ENCODE data around the gene ZNF155.

The ZNF155 gene

GRCh38 chr19:44002212-44002565 lies 18.2 kb downstream of the ZNF155 start:
- Histone ChIP-seq H3K4me1 (ENCODE audit: insufficient read depth, low read length) (peaks cover 21% of the 10 kb centered on the region), H4K20me1 (ENCODE audit: insufficient read depth, low read length) (no peaks in the 10 kb centered on the region), H3K4me2 (ENCODE audit: insufficient read depth, low read length) (peak overlapping the region; percentile 92), H3K9me3 (ENCODE audit: insufficient read depth, low read length, severe bottlenecking) (peaks cover 3% of the 10 kb centered on the region), H3K36me3 (ENCODE audit: insufficient read depth, low read length) (peaks cover 17% of the 10 kb centered on the region), H3K27ac (ENCODE audit: low read length) (peak overlapping the region; percentile 96), H2AFZ (ENCODE audit: low read depth, low read length) (peak overlapping the region; percentile 100), H3K79me2 (ENCODE audit: insufficient read depth, low read length) (peaks cover 32% of the 10 kb centered on the region), H3K4me3 (ENCODE audit: low read depth in 1 of 2, low read length in 2 of 2) (peak overlapping the region; percentile 92 to 95), H3K27me3 (ENCODE audit: insufficient read depth, low read length, poor library complexity) (no peaks in the 10 kb centered on the region), H3K9ac (ENCODE audit: low read depth, low read length) (peak overlapping the region; percentile 82)
- no peak for DNase-seq
- TF ChIP-seq EZH2 (IDR thresholded peaks at IDR 0.05; ENCODE audit: borderline replicate concordance, low read depth, low read length, severe bottlenecking) (no peak), CTCF (IDR thresholded peaks at IDR 0.05; ENCODE audit: borderline replicate concordance, extremely low read depth, low read length, poor library complexity, severe bottlenecking) (no peak)
- no peak for ATAC-seq (ENCODE audit: insufficient read depth, low read depth)

GRCh38 chr19:44002566-44003460 lies 18.8 kb downstream of the ZNF155 start, which contains the start of gene ZNF230:
TSS of gene ZNF230 (plus strand) at chr19:44002957. CDS start at chr19:44007079, 4,122 bp downstream.
- DNase-seq, result peak; percentile 92
- no peaks in the 10 kb centered on the region for H4K20me1 ChIP-seq (ENCODE audit: insufficient read depth, low read length)
- peaks cover 9% of the 10 kb centered on the region for H3K9me3 ChIP-seq (ENCODE audit: insufficient read depth, low read length, severe bottlenecking)
- no peaks in the 10 kb centered on the region for H3K27me3 ChIP-seq (ENCODE audit: insufficient read depth, low read length, poor library complexity)
- H3K4me2 ChIP-seq (ENCODE audit: insufficient read depth, low read length), result peak within 1 kb of the TSS; percentile 92
- H3K27ac ChIP-seq (ENCODE audit: low read length), result peak within 1 kb of the TSS; percentile 96
- H2AFZ ChIP-seq (ENCODE audit: low read depth, low read length), result peak within 1 kb of the TSS; percentile 100
- peak within 1 kb of the TSS; percentile 82 for H3K9ac ChIP-seq (ENCODE audit: low read depth, low read length)
- H3K36me3 ChIP-seq (ENCODE audit: insufficient read depth, low read length), result peaks cover 17% of the 10 kb centered on the region
- peak within 1 kb of the TSS; percentile 92 to 95 for H3K4me3 ChIP-seq (ENCODE audit: low read depth in 1 of 2, low read length in 2 of 2)
- peak; percentile 97 for ATAC-seq (ENCODE audit: insufficient read depth, low read depth)
- peaks cover 21% of the 10 kb centered on the region for H3K4me1 ChIP-seq (ENCODE audit: insufficient read depth, low read length)
- TF ChIP-seq CTCF (IDR thresholded peaks at IDR 0.05; ENCODE audit: borderline replicate concordance, extremely low read depth, low read length, poor library complexity, severe bottlenecking), result no peak
- no peak for TF ChIP-seq EZH2 (IDR thresholded peaks at IDR 0.05; ENCODE audit: borderline replicate concordance, low read depth, low read length, severe bottlenecking)
- peaks cover 35% of the 10 kb centered on the region for H3K79me2 ChIP-seq (ENCODE audit: insufficient read depth, low read length)

- no peaks in the 10 kb centered on the region for H4K20me1 ChIP-seq (ENCODE audit: insufficient read depth, low read length)
- peaks cover 13% of the 10 kb centered on the region for H3K9me3 ChIP-seq (ENCODE audit: insufficient read depth, low read length, severe bottlenecking)
- peaks cover 35% of the 10 kb centered on the region for H3K79me2 ChIP-seq (ENCODE audit: insufficient read depth, low read length)
- H3K4me2 ChIP-seq (ENCODE audit: insufficient read depth, low read length), result peak overlapping the region; percentile 92
- H3K4me1 ChIP-seq (ENCODE audit: insufficient read depth, low read length), result peaks cover 21% of the 10 kb centered on the region
- peaks cover 22% of the 10 kb centered on the region for H3K36me3 ChIP-seq (ENCODE audit: insufficient read depth, low read length)
- TF ChIP-seq CTCF (IDR thresholded peaks at IDR 0.05; ENCODE audit: borderline replicate concordance, extremely low read depth, low read length, poor library complexity, severe bottlenecking) (peak; percentile 43), EZH2 (IDR thresholded peaks at IDR 0.05; ENCODE audit: borderline replicate concordance, low read depth, low read length, severe bottlenecking) (no peak)
- H3K9ac ChIP-seq (ENCODE audit: low read depth, low read length), result peak overlapping the region; percentile 82
- ATAC-seq (ENCODE audit: insufficient read depth, low read depth) (peak; percentile 55), DNase-seq (peak; percentile 20)
- H3K27ac ChIP-seq (ENCODE audit: low read length), result peak overlapping the region; percentile 96
- peak overlapping the region; percentile 100 for H2AFZ ChIP-seq (ENCODE audit: low read depth, low read length)
- no peaks in the 10 kb centered on the region for H3K27me3 ChIP-seq (ENCODE audit: insufficient read depth, low read length, poor library complexity)
- H3K4me3 ChIP-seq (ENCODE audit: low read depth in 1 of 2, low read length in 2 of 2), result peak overlapping the region; percentile 92 to 95
Measured at GRCh38 chr19:44003461-44004009, 19.5 kb downstream of the ZNF155 start.

Measured in DND-41 (cell line).